Fibroblast of the conjunctiva (primary cell): ENCODE results near the gene NFE2L3.
"Not testable (repeated sequence)": the region's sequence is repeated elsewhere in the genome, so short reads cannot be mapped to it uniquely, and the experiment has no call there.

Source experiments
- DNase-seq: peaks from one replicate; pipeline ENCODE4 v3.0.0-alpha.2; 2010; ENCODE audit warnings: low read depth

NFE2L3 gene

DNA sequence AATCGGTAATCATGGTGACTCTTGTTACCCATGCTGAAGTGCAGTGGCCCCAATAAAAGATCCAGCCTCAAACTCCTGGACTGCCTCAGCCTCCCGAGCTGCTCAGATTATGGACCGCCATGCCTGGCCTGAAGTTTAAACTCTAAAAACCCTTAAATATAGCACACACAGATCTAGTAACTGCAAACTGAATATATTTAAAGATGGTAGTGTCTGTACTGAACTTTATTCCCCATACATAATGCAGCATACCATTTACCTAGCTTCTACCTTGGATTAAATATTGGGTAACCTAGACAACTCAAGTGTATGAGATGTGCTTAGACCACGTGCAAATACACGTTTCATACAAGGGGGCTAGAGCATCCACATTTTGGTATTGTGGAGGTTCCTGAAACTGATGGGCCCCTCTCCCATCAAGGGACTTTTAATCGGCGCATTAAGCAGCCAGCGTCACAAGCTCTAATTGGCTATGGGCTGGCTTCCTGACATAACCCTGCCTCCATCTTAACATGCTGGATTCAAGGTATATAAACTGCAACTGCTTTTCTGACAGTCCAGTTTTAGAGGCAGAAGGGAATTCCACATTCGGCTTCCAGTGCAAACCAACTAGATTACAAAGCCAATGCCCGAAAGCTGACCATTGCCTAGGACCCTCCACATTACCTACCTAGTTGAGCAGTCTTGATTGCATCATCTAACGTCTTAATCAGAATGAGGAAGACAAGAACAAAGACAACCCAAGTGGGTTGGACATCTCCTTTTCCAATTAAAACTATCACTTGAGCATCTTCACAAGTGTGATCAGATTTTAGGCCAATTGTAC lies 35.6 kb downstream of the NFE2L3 start:
- no peak for DNase-seq

DNA sequence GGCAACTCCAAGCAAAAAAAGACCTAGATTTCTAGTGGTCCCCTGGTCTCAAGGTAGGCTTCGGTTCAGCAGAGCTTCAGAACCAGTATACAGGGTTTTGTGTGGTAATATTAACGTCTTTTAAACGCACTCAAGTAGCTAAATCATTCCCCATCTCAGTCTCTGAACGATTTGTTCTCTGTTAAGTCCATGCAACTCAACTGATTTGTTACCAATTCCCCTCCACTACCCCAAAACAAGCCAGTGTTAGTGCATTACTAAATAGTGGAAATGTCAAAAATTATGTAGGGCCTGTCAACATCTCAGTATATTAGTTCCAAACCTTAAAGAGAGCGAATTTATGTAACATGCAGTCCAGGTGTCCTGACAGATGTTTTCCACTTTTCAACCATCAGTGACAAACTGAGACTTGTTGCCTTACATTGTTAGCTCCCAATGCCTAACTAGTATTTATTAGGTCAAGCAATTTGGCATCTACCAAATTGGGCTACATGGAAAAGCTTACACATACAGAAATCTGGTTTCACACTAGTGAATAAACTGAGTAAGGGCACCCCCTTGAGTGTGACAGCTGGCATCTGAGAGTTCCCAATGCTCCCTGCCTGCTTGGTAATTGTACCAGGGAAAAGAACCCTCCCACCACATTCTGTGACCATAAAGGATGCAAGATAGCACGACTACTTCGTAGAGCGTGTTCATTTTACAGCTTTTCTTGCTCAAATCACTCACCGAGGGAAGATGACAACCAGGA lies 36.4 kb downstream of the NFE2L3 start:
- DNase-seq = no peak

DNA sequence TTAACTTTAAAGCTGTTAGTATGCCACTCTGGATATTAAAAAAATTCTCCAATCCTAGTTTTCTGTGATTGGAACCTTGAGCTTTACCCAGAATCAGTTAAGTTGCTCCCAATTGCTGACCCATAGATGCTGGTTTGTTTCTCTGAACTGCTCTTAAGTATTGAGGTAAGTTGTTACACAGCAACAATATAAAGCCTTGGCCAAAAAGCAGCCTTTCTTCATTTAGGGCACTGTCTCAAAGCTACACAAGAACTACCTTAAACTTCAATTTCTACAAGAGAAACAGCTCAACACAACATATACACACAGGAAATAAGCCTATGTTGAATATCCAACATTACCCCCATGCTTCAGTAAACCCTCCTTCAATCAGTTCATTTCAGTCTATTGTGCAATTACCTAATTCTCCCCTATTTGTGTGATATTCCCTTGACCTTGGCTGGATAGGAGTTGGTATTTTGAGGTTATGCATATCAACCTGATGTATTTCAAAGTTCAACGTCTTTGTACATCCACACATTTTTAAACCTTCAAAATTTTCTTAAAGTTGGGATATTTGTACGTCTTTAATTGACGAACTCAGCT lies 37.1 kb downstream of the NFE2L3 start:
- no peak for DNase-seq

DNA sequence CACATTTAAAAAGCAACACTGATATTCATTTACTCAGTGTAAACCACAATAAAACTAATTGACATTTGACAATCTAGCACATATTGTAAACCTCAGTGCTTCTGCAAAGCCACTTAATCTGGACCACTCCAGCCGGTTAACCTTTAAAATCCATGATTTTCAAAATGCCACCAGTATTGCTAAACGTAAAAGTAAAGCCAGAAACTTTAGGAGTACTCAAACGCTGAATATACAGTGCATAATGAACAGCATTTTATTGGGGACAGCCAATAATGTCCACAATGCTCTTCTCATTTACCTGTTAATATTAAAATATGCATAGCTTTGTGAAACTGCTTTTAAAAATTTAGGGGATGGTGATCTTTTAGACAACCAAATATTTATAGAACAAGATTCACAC lies 37.7 kb downstream of the NFE2L3 start:
- DNase-seq = no peak

DNA sequence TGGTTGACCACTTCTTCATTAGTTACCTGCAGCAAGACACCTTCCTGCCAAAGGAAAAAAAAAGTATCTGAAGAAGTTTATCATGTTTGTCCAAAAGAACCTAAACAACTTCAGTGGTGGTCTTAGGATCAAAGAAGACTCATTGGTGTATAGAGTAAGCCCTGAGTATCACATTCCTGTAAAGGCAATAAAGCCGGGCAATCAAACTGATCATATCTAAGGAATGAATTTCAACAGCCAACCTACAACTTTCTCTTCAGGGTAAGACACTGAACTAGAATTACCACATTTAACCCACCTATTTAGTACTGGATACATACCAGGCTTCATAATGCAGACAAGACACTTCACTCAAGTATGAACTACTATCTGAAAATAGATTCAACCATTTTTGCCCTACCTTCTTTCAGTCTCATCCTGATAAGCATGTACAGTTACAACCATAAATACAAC lies 38.4 kb downstream of the NFE2L3 start:
- no peak for DNase-seq

DNA sequence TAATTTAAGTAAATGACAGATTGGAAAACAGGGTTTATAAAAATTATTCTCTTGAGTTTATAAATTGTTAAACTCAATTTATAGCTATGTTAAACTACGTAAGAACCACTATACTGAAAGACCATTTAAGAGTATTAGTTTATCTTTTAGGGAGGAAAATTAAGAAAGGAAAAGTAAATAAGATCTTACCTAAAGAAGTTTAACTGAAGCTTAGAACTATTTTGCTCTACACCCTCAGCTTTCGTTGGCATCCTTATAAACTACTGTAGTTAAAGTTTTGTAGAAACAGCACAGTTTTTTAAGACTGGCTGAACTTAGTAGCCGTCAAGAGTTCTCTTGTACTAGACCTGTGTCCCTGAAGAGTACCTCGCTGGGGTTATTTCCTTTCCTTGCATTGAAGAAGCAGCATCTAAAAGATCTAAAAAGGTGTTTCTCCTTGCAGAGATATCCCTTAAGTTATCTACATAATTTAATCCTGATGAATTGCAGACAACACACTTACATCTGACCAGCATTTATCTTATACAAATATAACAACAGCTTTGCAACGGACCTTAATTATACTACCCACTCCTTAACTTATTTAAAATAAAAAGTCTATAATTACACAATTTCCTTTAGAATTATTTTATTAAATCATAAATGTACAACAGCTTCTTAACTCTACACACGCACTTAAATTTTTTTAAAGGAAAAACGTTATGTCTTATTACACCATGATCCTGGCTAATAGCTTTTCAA lies 39.4 kb downstream of the NFE2L3 start:
- DNase-seq = no peak

DNA sequence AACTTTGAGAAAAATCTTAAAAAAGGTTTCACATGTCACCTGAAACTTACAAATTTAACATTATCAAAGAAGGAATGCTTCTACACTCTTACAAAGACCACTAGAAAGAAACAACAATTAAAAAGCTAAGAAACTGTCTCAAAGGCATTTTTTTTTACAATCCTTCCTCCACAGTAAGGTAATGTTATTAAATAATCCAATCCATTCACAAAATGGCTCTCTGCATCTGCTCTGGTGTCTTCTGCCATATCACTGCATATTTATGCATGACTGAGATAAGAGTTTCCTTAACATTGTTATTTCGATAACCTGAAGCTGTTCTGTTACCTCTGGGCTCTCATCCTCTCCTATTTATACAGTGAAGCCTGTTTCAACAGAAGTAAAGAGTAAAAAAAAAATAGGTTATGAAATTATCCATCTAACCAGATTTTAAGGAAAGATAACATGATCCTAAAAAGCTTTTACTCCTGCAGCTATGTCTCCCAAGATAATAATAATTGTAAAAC lies 40.0 kb downstream of the NFE2L3 start:
- no peak for DNase-seq

DNA sequence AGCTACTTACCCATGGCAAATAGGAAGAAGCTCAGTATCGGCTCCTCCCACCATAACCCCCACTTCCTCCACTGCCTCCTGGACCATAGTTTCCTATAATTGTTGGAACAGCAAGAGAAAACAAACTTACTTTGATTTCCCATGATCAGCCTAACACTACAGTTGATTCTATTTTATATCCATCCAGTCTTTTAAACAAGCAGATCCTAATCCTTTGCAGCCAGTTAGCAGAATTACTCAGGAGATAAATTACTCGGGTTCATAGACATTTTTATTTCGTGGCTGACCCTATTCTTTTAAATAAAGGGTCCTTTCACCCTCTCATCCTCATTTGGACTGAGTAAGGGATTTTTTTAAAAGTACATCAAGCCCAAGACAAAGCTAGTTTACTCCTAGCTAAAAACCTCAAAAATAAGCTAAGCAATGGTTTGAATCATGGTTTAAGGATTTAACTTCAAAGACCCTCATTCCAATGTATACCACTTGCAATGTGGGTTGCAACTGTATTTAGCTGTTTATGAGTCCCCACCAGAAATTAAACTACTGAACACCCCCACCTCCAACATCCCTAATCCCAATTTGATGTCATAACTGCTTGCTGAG lies 40.6 kb downstream of the NFE2L3 start:
- no peak for DNase-seq

DNA sequence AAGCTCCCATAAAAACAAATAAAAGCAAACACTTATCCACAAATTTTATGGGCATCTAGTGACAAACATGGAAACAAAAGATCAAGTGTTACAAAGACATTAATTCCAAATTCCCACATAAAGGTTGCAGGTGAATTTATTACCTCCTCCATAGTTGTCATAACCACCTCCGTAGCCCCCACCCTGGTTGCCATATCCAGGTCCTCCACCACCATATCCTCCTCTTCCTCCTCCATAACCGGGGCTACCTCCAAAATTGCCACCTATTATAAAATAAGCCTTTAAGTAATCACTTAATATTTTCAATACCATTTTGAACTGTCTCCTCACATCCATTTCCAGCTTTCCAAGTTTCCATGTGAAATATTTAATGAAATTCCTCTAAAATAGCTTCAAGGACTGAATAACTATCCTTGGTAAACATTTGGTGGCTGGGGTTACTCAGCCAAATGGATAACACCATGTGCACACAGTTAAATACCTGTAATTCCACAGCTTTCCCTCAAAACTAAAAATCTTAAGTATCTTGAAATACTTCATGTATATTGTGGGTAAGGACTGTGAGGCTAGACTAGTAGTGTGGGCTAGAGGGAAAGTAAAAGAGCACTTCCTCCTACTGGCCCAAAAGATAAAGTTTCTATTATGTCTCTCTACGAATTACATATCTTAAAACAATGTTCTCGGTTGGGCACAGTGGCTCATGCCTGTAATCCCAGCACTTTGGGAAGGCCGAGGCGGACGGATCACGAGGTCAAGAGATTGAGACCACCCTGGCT lies 41.6 kb downstream of the NFE2L3 start:
- DNase-seq = no peak

DNA sequence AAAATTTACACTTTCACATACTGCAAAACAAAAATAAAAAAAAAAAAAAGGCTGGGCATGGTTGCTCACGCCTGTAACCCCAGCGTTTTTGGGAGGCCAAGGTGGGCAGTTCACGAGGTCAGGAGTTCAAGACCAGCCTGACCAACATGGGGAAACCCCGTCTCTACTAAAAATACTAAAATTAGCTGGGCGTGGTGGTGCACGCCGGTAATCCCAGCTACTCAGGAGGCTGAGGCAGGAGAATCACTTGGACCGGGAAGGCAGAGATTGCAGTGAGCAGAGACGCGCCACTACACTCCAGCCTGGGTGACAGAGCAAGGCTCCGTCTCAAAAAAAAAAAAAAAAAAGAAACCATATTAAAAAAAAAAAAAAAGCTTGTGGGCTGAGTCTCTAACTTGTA lies 42.8 kb downstream of the NFE2L3 start:
- not testable (repeated sequence) for DNase-seq

DNA sequence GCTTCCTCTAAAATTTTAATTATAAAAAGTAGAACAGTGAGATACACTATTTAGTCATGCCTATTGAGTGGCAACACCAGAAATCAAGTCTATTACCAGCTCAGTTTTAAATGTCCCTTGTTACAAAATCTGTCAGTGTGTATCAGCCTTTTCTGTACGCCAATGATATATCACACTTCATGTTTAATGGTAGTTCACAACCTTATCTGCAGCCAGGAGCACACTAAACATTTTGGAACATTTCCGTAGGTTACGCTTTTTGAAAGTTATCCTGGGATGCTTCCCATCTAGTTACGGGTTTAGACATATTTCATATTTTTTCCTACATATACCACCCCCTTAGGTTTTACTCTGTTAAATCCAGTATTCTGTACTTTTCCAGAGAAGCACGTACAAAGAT lies 43.2 kb downstream of the NFE2L3 start:
- DNase-seq = no peak

DNA sequence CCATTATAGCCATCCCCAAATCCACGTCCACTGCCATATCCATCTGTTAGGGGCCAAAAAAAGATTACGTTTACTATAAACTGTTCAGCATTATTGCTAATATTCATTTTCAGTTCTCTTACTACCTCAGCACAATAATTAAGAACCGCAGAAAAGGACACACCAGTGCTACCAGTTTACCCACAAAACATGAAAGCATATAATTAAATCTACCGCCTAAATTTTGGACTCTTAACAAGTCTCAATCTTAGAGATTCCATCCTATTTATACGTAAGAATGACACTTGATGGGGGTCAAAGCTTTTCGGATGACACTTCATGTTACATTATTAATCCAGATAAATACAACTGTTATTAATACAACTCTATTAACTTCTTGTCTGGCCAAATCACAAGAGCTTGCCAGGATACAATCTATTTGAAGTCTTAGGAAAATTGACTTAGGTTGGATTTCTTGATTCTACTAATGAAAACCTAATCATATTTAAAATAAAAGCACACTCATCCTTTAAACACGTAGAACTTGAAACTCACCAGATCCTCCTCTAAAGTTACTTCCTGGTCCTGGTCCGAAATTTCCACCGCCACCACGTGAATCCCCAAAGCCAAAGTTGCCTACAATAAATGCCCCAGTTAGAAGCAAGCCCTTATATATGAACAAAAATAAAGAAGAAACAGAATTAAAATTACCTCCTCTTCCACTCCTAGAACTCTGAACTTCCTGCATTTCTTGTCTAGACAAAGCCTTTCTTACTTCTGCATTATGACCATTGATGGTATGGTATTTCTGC lies 44.1 kb downstream of the NFE2L3 start:
- DNase-seq = no peak

DNA sequence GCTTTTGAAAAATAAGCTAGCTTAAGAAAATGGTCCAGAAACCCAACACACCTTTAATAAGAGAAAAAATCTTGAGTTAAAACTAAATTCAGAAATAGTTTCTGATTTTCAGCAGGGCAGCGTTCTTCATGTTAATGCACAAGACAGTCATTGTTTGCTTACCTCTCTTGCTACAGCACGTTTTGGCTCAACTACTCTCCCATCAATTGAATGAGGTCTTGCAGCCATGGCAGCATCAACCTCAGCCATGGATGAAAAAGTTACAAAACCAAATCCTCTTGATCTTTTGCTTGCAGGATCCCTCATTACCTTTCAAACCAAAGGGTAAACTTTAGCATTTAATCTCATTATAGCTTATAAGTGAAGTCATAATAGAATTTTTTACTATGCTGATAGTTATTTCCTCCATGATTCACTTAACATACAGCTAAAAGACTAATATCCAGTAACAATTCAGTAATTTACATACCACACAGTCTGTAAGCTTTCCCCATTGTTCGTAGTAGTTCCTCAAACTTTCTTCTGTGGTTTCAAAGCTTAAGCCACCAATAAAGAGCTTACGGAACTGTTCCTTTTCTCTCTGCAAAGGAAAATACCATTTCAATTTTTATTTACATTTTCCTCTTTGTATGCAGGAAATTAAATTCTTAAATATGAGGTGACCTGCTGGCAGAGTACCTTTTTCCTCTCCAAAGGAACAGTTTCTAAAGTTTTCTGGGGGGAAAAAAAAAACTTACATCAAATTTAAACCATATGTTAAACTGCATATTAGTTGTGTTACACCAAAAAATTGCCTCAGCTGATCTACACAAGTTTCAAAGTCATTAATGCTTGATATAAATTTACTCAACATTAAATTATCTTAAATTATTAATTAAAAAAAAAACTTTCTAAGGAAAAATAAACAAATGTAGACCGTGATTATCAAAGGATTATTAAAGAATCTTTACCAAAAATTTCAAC lies 45.4 kb downstream of the NFE2L3 start:
- no peak for DNase-seq

DNA sequence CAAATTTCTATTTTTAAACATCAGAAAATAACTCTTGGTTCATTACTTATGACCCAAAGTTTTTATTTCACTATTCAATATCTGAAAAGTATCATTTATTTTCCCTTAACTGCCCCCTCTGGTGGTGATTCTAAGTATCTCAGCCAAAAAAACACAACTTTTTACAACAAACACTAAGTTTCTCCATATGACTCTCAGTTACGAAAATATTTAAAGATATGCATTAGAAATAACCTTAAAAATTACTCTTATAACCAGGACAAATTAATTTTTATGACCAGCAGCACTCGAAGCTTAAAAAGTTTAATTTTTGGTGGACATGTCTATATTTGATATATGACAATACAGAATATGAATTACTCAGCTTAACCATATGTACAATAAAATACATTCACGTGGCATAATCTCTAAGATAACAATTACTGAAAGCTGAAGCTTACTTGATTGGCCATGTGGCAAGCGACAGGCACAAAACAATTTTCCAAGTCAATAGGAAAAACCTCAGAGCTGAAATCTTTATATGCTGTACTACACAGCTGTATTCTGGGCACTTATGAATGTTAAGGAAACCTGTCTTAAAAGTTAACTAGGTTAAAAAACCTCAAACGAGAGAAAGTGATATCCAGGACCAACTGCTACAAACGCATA lies 46.3 kb downstream of the NFE2L3 start:
- no peak for DNase-seq

DNA sequence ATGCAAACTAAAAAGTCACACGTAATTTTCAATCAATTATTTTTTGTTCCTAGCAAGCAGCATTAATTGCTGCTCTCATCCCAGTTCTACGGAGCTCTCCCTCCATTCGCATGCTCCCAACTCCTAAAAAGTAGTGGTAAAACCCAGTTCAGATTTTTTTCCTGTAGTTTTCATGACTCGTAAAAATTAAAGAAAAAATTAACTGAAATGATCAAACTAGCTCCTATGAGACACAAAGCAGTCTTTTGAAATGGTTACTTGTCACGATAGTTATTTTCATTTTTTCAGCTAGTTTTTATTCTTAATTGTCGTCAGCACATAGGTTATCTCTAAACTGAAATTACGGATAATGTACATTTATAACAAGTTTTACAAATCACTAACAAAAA lies 46.8 kb downstream of the NFE2L3 start:
- DNase-seq = no peak

DNA sequence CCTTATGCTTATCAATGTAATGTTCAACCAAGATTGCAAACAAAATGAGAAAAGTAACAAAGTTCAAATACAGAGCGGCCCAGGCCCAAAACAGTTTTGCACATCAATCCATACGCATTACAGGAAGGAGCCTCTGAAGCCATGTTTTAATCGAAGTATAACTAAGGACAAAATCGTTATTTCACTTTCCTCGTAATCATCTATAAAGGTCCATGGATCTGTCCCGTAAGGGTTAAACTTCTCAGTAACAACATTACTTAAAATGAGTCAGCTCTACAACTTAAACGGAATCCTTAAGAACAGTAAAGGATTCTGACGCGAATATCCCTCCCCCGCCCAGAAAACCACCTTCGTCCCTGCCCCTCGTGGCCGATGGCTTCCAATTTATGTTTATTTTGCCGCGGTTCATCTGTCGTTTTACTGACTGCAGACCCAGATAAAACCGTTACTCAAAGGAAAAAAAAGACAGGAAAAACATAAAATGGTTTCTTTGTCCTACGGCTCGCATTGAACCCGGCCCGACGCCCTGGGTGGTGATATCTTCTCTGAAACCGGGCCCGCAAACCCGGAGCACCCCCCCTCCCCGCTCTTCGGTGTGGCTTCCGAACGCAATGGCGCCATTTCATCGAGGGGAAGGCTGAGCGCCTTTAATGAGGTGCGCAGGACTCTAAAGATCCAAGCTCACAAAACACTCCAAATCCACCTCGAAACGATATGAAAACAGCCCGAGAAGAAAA lies 47.5 kb downstream of the NFE2L3 start:
- no peak for DNase-seq

DNA sequence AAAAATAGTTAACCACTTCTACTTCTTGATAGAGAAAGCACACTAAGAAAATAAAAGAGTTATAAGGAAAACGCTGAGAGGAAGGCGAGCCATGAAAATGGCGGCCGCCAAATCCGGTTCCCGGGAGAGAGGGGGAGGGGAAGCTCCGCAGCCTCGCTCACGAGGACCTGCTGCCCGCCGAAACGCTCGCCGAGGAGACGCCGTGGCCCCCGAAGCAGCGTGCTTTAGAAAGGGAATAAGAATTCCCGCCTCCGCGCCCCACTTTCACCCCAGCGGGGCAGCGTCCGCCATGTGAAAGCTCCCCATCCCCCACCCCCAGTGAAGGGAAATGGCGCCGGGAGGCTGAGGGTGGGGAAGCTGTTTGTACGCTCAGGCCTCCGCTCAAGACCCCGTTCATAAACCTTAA lies 48.0 kb downstream of the NFE2L3 start:
- DNase-seq = no peak
